Prostate gland (tissue), 2 donors: ENCODE results near the gene CGNL1. TPM values are rescaled to one million over a fixed set of nuclear protein-coding genes. Genes with fewer than 3 reads are reported as not detected.

Experiments
- DNase-seq: peaks from one replicate; pipeline ENCODE4 v3.0.0-alpha.2; 2019; ENCODE audit warnings: low spot score
- H3K27ac ChIP-seq, 2 donors: fragments of 200-600 bp; sonication (generic); 2 replicates each; pipeline ENCODE4 v1.5.1; 2017 to 2019
- H3K27me3 ChIP-seq: fragments of 200-600 bp; sonication (generic); replicated peaks from 2 replicates; pipeline ENCODE4 v1.5.1; 2019; ENCODE audit not compliant: insufficient read depth
- H3K36me3 ChIP-seq, 2 donors: fragments of 200-600 bp; sonication (generic); 1 replicate in 1 of 2; 2 replicates in 1 of 2; pipeline versions ENCODE4 v1.5.1 to v1.8.1; 2017 to 2019
- H3K4me1 ChIP-seq: fragments of 200-600 bp; sonication (generic); replicated peaks from 2 replicates; pipeline ENCODE4 v1.5.1; 2019
- H3K4me3 ChIP-seq, 2 donors: fragments of 200-600 bp; sonication (generic); 2 replicates each; pipeline ENCODE4 v1.5.1; 2017 to 2019
- H3K9me3 ChIP-seq: fragments of 200-600 bp; sonication (generic); 2 replicates; pipeline ENCODE4 v1.5.1; 2017
- CTCF ChIP-seq, 4 experiments: fragments of 200-600 bp in 2 of 4; fragments of 450-650 bp in 2 of 4; sonication (generic) in 2 of 4; IDR thresholded peaks; 1 replicate in 3 of 4; 2 replicates in 1 of 4; pipeline ENCODE4 v1.5.1; 2016 to 2019; ENCODE audit warnings: antibody characterized with exemption in 4 of 4, mild to moderate bottlenecking in 2 of 4, moderate library complexity in 2 of 4
- POLR2A ChIP-seq: fragments of 450-650 bp; IDR thresholded peaks from one replicate; pipeline ENCODE4 v1.6.1; 2016; ENCODE audit warnings: antibody characterized with exemption, mild to moderate bottlenecking
- POLR2AphosphoS5 ChIP-seq: sonication (generic); formaldehyde crosslinking; IDR thresholded peaks from one replicate; pipeline ENCODE4 v1.6.1; 2017; ENCODE audit warnings: antibody characterized with exemption
- WGBS: methylation state at CpG from one replicate; pipeline ENCODE4 v1.1.5; 2018; 5-methylcytosine and 5-hydroxymethylcytosine counted together
- intact Hi-C: fragments of 100-400 bp; cut with DNase I; formaldehyde crosslinking; loops from one replicate; pipeline ENCODE4 v1.14.2; 2022
- total RNA-seq, 2 donors: library from RNA; depleted of rRNA; stranded (reverse); fragments of >200 nt; gene quantifications; one replicate each; pipeline ENCODE4 v1.1.0, GENCODE V29; 2016

The CGNL1 gene
- total RNA-seq, 2 donors from 2014 or later: 49.0 to 65.6 TPM

DNA sequence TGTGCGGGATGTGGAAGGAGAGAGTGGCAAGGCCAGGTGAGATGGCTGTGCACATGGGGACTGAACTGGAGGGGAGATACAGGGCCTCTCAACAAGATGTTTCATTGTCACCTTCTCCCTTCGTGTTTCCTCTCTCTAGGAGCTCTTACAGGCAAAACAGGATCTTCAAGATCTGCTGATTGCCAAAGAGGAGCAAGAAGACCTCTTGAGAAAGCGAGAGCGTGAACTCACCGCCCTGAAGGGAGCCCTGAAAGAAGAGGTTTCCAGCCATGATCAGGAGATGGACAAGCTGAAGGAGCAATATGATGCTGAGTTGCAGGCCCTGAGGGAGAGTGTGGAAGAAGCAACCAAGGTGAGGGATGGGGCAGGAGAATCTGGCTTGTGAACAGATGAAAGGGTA, 85.2 kb downstream of the CGNL1 start:
- TF ChIP-seq POLR2AphosphoS5 (no peak), CTCF (IDR thresholded peaks at IDR 0.05) (no peak), POLR2A (no peak)
- intact Hi-C loops: loop anchor here (5.0 kb wide), 1 partner anchor 66 kb away; no protein-coding TSS in a partner anchor
- no peaks in the 10 kb centered on the region for H3K4me1 ChIP-seq
- no peaks in the 10 kb centered on the region for H3K36me3 ChIP-seq
- H3K27me3 ChIP-seq: no peaks in the 10 kb centered on the region
- DNase-seq: no peak
- WGBS: 74% methylated on average over 5 of the region's 5 CpGs
- peak overlapping the region in 1 of 2 donors; percentile 22 for H3K27ac ChIP-seq
- H3K4me3 ChIP-seq: no peak overlapping the region
- no peaks in the 10 kb centered on the region for H3K9me3 ChIP-seq

- TF ChIP-seq POLR2A: no peak
- TF ChIP-seq CTCF (IDR thresholded peaks at IDR 0.05): peak in 1 of 4 experiments; percentile 7
- no peak for TF ChIP-seq POLR2AphosphoS5
- intact Hi-C loops: loop anchor here (5.0 kb wide), 1 partner anchor 65 kb away; no protein-coding TSS in a partner anchor
- WGBS: 56% methylated on average over 2 of the region's 2 CpGs
- Histone ChIP-seq H3K9me3 (no peaks in the 10 kb centered on the region), H3K27me3 (no peaks in the 10 kb centered on the region), H3K4me1 (no peaks in the 10 kb centered on the region), H3K27ac (peak overlapping the region in 1 of 2 donors; percentile 41), H3K4me3 (no peak overlapping the region), H3K36me3 (no peaks in the 10 kb centered on the region)
- no peak for DNase-seq
These were observed 86.1 kb downstream of the CGNL1 start for GRCh38 chr15:57462381-57462780.

GRCh38 chr15:57463360-57463759, 87.1 kb downstream of the CGNL1 start:
- H3K9me3 ChIP-seq: no peaks in the 10 kb centered on the region
- TF ChIP-seq CTCF (IDR thresholded peaks at IDR 0.05) (no peak), POLR2A (no peak), POLR2AphosphoS5 (no peak)
- DNase-seq: no peak
- intact Hi-C loops: loop anchor here (5.0 kb wide), 1 partner anchor 64 kb away; no protein-coding TSS in a partner anchor
- no peaks in the 10 kb centered on the region for H3K36me3 ChIP-seq
- H3K27me3 ChIP-seq: no peaks in the 10 kb centered on the region
- 52% methylated on average over 7 of the region's 7 CpGs for WGBS
- H3K4me3 ChIP-seq: no peak overlapping the region
- H3K27ac ChIP-seq: peak overlapping the region in 1 of 2 donors; percentile 41
- H3K4me1 ChIP-seq: no peaks in the 10 kb centered on the region

DNA sequence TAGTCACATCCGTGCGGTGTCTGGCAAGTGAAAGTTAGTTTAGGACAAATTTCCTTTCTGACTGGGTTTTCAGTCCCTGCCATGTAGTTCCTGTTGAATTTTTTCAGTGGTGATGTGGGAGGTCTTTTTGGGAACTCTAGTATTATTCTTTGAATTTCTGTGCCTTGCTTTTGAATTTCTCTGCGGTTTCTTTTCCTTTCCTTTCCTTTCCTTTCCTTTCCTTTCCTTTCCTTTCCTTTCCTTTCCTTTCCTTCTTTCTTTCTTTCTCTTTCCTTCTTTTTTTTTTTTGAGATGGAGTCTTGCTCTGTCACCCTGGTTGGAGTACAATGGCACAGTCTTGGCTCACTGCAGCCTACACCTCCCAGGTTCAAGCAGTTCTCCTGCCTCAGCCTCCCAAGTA, 88.2 kb downstream of the CGNL1 start:
- WGBS: 97% methylated on average over 3 of the region's 3 CpGs
- Histone ChIP-seq H3K4me3 (no peak overlapping the region), H3K27ac (peak overlapping the region in 1 of 2 donors; percentile 41), H3K4me1 (no peaks in the 10 kb centered on the region), H3K36me3 (no peaks in the 10 kb centered on the region), H3K9me3 (no peaks in the 10 kb centered on the region), H3K27me3 (no peaks in the 10 kb centered on the region)
- DNase-seq: no peak
- intact Hi-C loops: loop anchor here (5.0 kb wide), 1 partner anchor 63 kb away; no protein-coding TSS in a partner anchor
- TF ChIP-seq CTCF (IDR thresholded peaks at IDR 0.05) (no peak), POLR2AphosphoS5 (no peak), POLR2A (no peak)

GRCh38 chr15:57468486-57468885, 92.2 kb downstream of the CGNL1 start:
- no peak overlapping the region for H3K27ac ChIP-seq
- no peaks in the 10 kb centered on the region for H3K27me3 ChIP-seq
- no peaks in the 10 kb centered on the region for H3K4me1 ChIP-seq
- no peak for DNase-seq
- no peak for TF ChIP-seq POLR2AphosphoS5
- no peak for TF ChIP-seq CTCF (IDR thresholded peaks at IDR 0.05)
- TF ChIP-seq POLR2A: no peak
- intact Hi-C loops: no loop called here
- WGBS: 81% methylated on average over 4 of the region's 4 CpGs
- H3K36me3 ChIP-seq: no peaks in the 10 kb centered on the region
- H3K9me3 ChIP-seq: no peaks in the 10 kb centered on the region
- no peak overlapping the region for H3K4me3 ChIP-seq
